ENCODE data around the gene STAT3. TPM values are rescaled to one million over a fixed set of nuclear protein-coding genes. Genes with fewer than 3 reads are reported as not detected.

STAT3 gene
- total and polyA plus RNA-seq, 2 donors (not counting 3 experiments of a cell fraction or from before 2014, with no cell fraction given), result 59.1 to 124 TPM

GRCh38 chr17:42413464-42414040 is 25.3 kb upstream of the STAT3 start:
- H3K27ac ChIP-seq (ENCODE audit: insufficient read depth, low read depth, low read length), result no peak overlapping the region

More at GRCh38 chr17:42413464-42414040, 25.3 kb upstream of the STAT3 start:
- POLR2A ChIA-PET, result interaction anchor here (6.4 kb wide), 1 partner anchor 8 kb away, joined by 71 read pairs; the partner anchor contains the start of gene CAVIN1
- CTCF ChIA-PET, result interaction anchor here (1.0 to 4.9 kb wide), 7 partner anchors 7 to 114 kb away, joined by 3 to 24 read pairs (median 5); partner anchors contain the start of gene CAVIN1
- H3K9ac ChIP-seq (replicated peaks; ENCODE audit: extremely low read depth, insufficient read depth, low read length), result no peak overlapping the region
- no peaks in the 10 kb centered on the region for H3K27me3 ChIP-seq (ENCODE audit: control insufficient read depth in 2 of 2, insufficient read depth in 2 of 2, low read length in 2 of 2)
- H3K4me1 ChIP-seq (ENCODE audit: control insufficient read depth, extremely low read depth, insufficient read depth, low read length), result peaks cover 67% of the 10 kb centered on the region
- peaks cover 94% of the 10 kb centered on the region for H3K79me2 ChIP-seq (ENCODE audit: control insufficient read depth, insufficient read depth, low read length)
- dilution Hi-C loops (cut with MboI; ENCODE audit: extremely low pct_ligation_motif_present, low sequenced_read_pairs), result no loop called here
- H4K20me1 ChIP-seq (replicated peaks; ENCODE audit: control insufficient read depth, extremely low read depth, insufficient read depth, low read length), result no peaks in the 10 kb centered on the region
- FAIRE-seq (peak; percentile 63), DNase-seq (ENCODE audit: low read depth, low spot score) (no peak)
- TF ChIP-seq CTCF (IDR thresholded peaks at IDR 0.05; ENCODE audit: extremely low read depth in 1 of 2, insufficient read depth in 1 of 2, low read depth in 1 of 2, low read length in 2 of 2) (no peak), POLR2AphosphoS5 (IDR thresholded peaks at IDR 0.05; ENCODE audit: insufficient read depth, low read depth, low read length) (peak; percentile 18)
- no peak overlapping the region for H3K4me3 ChIP-seq (replicated peaks in 1 of 3; ENCODE audit: insufficient read depth in 1 of 3, low read depth in 1 of 3, low read length in 3 of 3)
- H3K4me2 ChIP-seq (ENCODE audit: insufficient read depth, low read length), result no peak overlapping the region
- H3K36me3 ChIP-seq (ENCODE audit: control insufficient read depth in 2 of 2, extremely low read depth in 1 of 2, insufficient read depth in 2 of 2, low read length in 2 of 2), result peaks cover 2 to 5% of the 10 kb centered on the region in 2 experiments
- H3K9me3 ChIP-seq (replicated peaks; ENCODE audit: control insufficient read depth, insufficient read depth, low read length), result no peaks in the 10 kb centered on the region
- H3K9me1 ChIP-seq (replicated peaks; ENCODE audit: control insufficient read depth, extremely low read depth, insufficient read depth, low read length), result no peaks in the 10 kb centered on the region
- BruUV-seq (replicated peaks), result no TSS peak
- intact Hi-C loops (cut with micrococcal nuclease), result no loop called here
- H2AFZ ChIP-seq (ENCODE audit: low read depth, low read length), result no peak overlapping the region
